WTC11 (cell line): ENCODE measurements around the gene APOBR. TPM values are rescaled to one million over a fixed set of nuclear protein-coding genes. Genes with fewer than 3 reads are reported as not detected.

ENCODE experiments used
- ATAC-seq: fragments of 200-7000 bp; cut with Tn5 transposase; 2 replicates; pipeline ENCODE4 v1.10.0; 2021; ENCODE audit warnings: mild to moderate bottlenecking, moderate library complexity
- CTCF ChIA-PET: fragments of 300-600 bp; sonication (Branson Sonifier 250); formaldehyde crosslinking; loops from one replicate; lab custom pipeline; 2021; ENCODE audit warnings: antibody characterized with exemption; lab: Charles Lee
- POLR2A ChIA-PET: fragments of 350-600 bp; sonication (Branson Sonifier 250); formaldehyde crosslinking; loops from one replicate; lab custom pipeline; 2021; ENCODE audit warnings: antibody characterized with exemption; lab: Charles Lee
- DNase-seq: peaks from one replicate; pipeline ENCODE4 v3.0.0; 2021; ENCODE audit warnings: low spot score
- H3K27ac Mint-ChIP-seq: 2 replicates; pipeline ENCODE4 v1.8.0; 2021; ENCODE audit warnings: mixed read lengths
- H3K27me3 Mint-ChIP-seq: 2 replicates; pipeline ENCODE4 v1.8.0; 2021; ENCODE audit warnings: low read depth, mild to moderate bottlenecking, moderate library complexity, mixed read lengths
- H3K36me3 Mint-ChIP-seq: 2 replicates; pipeline ENCODE4 v1.8.0; 2021; ENCODE audit warnings: mixed read lengths
- H3K4me1 Mint-ChIP-seq: 2 replicates; pipeline ENCODE4 v1.8.0; 2022; ENCODE audit warnings: mixed read lengths
- H3K4me3 Mint-ChIP-seq: 2 replicates; pipeline ENCODE4 v1.8.0; 2021; ENCODE audit warnings: mild to moderate bottlenecking, moderate library complexity, mixed read lengths
- H3K9me3 Mint-ChIP-seq: 2 replicates; pipeline ENCODE4 v1.8.0; 2021; ENCODE audit warnings: mixed read lengths
- CTCF ChIP-seq: fragments of 200-600 bp; IDR thresholded peaks from 2 replicates; pipeline ENCODE4 v1.8.0; 2022; ENCODE audit warnings: antibody characterized with exemption
- ESRRA ChIP-seq: sonication (generic); formaldehyde crosslinking; IDR thresholded peaks from 2 replicates; pipeline ENCODE4 v1.8.1; 2022; ENCODE audit warnings: mild to moderate bottlenecking, missing genetic modification reagents, borderline replicate concordance
- IRF1 ChIP-seq: sonication (generic); formaldehyde crosslinking; IDR thresholded peaks from 2 replicates; pipeline ENCODE4 v1.8.0; 2023; ENCODE audit warnings: missing genetic modification reagents
- JUN ChIP-seq: sonication (generic); formaldehyde crosslinking; IDR thresholded peaks from 2 replicates; pipeline ENCODE4 v1.8.0; 2023; ENCODE audit warnings: mild to moderate bottlenecking, missing genetic modification reagents
- MLX ChIP-seq: sonication (generic); formaldehyde crosslinking; IDR thresholded peaks from 2 replicates; pipeline ENCODE4 v1.8.1; 2023; ENCODE audit warnings: mild to moderate bottlenecking, missing genetic modification reagents, moderate library complexity
- NFYB ChIP-seq: sonication (generic); formaldehyde crosslinking; conservative IDR thresholded peaks from 2 replicates; pipeline ENCODE4 v1.8.0; 2022; ENCODE audit warnings: low read depth, missing genetic modification reagents
- NR3C1 ChIP-seq: sonication (generic); formaldehyde crosslinking; conservative IDR thresholded peaks from 2 replicates; pipeline ENCODE4 v1.8.1; 2023; ENCODE audit warnings: low read depth, mild to moderate bottlenecking, missing genetic modification reagents
- SMAD3 ChIP-seq: sonication (generic); formaldehyde crosslinking; IDR thresholded peaks from 2 replicates; pipeline ENCODE4 v1.8.0; 2022; ENCODE audit warnings: missing genetic modification reagents, mild to moderate bottlenecking, borderline replicate concordance
- SP1 ChIP-seq: sonication (generic); formaldehyde crosslinking; conservative IDR thresholded peaks from 2 replicates; pipeline ENCODE4 v1.8.1; 2022; ENCODE audit warnings: missing genetic modification reagents
- STAT6 ChIP-seq: sonication (generic); formaldehyde crosslinking; conservative IDR thresholded peaks from 2 replicates; pipeline ENCODE4 v1.8.1; 2023; ENCODE audit warnings: mild to moderate bottlenecking, low read depth, missing genetic modification reagents, moderate library complexity
- TP53 ChIP-seq: sonication (generic); formaldehyde crosslinking; IDR thresholded peaks from 2 replicates; pipeline ENCODE4 v1.8.1; 2023; ENCODE audit warnings: mild to moderate bottlenecking, missing genetic modification reagents
- ZNF121 ChIP-seq: sonication (generic); formaldehyde crosslinking; IDR thresholded peaks from 2 replicates; pipeline ENCODE4 v1.8.0; 2023; ENCODE audit warnings: missing genetic modification reagents
- ZNF219 ChIP-seq: sonication (generic); formaldehyde crosslinking; IDR thresholded peaks from 2 replicates; pipeline ENCODE4 v1.8.0; 2023; ENCODE audit warnings: missing genetic modification reagents, mild to moderate bottlenecking, borderline replicate concordance
- ZNF396 ChIP-seq: fragments of 250-450 bp; sonication (Bioruptor Pico); IDR thresholded peaks from 2 replicates; pipeline ENCODE4 v1.8.0; 2021; ENCODE audit warnings: mild to moderate bottlenecking, moderate library complexity, borderline replicate concordance
- total RNA-seq: library from RNA; stranded (reverse); gene quantifications from 3 replicates; pipeline ENCODE4 v1.2.3, GENCODE V29; 2021
- TF ChIP-seq, protein P1 (sequence below): fragments of 250-450 bp; sonication (Bioruptor Pico); IDR thresholded peaks from 2 replicates; pipeline ENCODE4 v1.9.0; 2021; ENCODE audit warnings: mild to moderate bottlenecking
- TF ChIP-seq, protein P2 (sequence below): sonication (generic); formaldehyde crosslinking; IDR thresholded peaks from 2 replicates; pipeline ENCODE4 v1.8.1; 2022; ENCODE audit warnings: low read depth, missing genetic modification reagents, borderline replicate concordance

APOBR gene
- total RNA-seq, 1 experiment from 2014 or later: not detected

DNA sequence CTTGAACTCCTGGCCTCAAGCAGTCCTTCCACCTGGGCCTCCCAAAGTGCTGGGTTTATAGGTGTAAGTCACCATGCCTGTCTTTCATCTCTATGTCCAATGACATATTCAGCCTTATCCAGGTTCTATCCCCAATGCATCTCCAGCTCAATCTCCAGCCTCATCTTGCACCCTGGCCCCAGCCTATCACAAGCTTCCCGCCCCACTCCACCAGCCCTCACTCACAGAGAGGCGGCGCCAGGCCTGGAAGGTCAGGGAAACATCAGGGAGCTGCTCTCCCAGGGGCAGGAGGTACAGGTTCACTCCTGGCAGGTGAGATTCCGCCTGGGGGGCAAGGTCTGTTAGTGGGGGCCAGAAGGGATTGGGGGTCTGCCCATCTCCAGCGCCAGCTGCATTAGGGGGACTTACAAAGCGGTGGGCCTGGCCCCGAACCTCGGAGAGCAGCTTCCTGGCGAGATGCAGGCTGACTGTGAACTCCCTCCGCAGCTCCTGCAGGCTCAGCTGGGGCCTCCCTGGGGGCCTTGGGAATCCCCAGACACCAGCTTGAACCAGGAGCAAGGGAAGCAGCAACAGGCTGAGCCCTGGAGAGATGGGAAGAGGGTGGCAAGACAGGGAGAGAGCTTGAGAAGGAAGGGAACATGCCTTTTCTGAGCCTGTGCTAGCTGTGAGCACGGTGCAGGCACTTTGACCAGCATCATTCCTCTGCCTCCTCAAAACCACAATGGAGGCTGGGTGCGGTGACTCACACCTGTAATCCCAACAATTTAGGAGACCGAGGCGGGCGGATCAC, 9.2 kb downstream of the APOBR start:
- H3K36me3 Mint-ChIP-seq: no peaks in the 10 kb centered on the region
- POLR2A ChIA-PET: interaction anchor here (0.6 kb wide), 1 partner anchor 51 kb away, joined by 3 read pairs; the partner anchor contains the start of gene SGF29
- DNase-seq (no peak), ATAC-seq (no peak)
- CTCF ChIA-PET: interaction anchor here (0.6 to 0.9 kb wide), 3 partner anchors 9 to 23 kb away, joined by 3 read pairs; no protein-coding TSS in a partner anchor
- H3K4me1 Mint-ChIP-seq: no peaks in the 10 kb centered on the region
- H3K27ac Mint-ChIP-seq: no peak overlapping the region
- peaks cover 5% of the 10 kb centered on the region for H3K27me3 Mint-ChIP-seq
- TF ChIP-seq, protein P1, sequence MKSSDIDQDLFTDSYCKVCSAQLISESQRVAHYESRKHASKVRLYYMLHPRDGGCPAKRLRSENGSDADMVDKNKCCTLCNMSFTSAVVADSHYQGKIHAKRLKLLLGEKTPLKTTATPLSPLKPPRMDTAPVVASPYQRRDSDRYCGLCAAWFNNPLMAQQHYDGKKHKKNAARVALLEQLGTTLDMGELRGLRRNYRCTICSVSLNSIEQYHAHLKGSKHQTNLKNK (CRISPR knock-in tag): no peak
- TF ChIP-seq TP53 (CRISPR knock-in tag): no peak
- no peak for TF ChIP-seq CTCF
- no peak for TF ChIP-seq ZNF219 (CRISPR knock-in tag)
- no peak for TF ChIP-seq SP1 (CRISPR knock-in tag)
- no peak for TF ChIP-seq JUN (CRISPR knock-in tag)
- TF ChIP-seq MLX (CRISPR knock-in tag): no peak
- no peak for TF ChIP-seq SMAD3 (CRISPR knock-in tag)
- TF ChIP-seq, protein P2, sequence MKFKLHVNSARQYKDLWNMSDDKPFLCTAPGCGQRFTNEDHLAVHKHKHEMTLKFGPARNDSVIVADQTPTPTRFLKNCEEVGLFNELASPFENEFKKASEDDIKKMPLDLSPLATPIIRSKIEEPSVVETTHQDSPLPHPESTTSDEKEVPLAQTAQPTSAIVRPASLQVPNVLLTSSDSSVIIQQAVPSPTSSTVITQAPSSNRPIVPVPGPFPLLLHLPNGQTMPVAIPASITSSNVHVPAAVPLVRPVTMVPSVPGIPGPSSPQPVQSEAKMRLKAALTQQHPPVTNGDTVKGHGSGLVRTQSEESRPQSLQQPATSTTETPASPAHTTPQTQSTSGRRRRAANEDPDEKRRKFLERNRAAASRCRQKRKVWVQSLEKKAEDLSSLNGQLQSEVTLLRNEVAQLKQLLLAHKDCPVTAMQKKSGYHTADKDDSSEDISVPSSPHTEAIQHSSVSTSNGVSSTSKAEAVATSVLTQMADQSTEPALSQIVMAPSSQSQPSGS: no peak
- no peak for TF ChIP-seq STAT6 (CRISPR knock-in tag)
- H3K9me3 Mint-ChIP-seq: no peaks in the 10 kb centered on the region
- no peak overlapping the region for H3K4me3 Mint-ChIP-seq

DNA sequence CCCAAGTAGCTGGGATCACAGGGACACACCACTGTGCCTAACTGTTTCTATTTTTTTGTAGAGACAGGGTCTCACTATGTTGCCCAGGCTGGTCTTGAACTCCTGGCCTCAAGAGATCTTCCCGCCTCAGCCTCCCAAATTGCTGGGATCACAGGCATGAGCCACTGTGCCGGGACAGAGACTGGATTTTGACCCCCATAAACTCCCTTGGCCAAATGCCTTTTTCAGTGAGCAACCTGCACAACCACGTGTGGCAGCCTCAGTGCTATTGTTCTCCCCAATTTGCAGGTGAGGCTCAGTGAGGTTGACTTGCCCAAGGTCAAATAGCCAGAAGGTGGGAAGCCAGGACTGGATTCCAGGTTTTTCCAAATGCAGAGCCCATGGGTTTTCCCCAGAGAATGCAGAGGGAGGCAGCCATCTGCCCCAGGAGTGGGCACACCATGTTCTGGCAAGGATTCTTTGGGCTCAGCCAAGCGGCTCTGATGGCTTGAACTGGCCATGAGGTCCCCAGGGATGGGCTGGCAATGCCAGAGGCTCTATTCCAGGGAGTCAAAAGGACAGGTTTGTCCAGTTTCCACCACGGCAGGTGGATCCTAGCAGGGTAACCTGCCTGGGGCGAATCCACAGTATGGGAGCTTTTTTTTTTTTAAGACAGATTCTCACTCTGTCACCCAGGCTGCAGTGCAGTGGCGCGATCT, 10.4 kb downstream of the APOBR start:
- Mint-ChIP-seq H3K36me3 (no peaks in the 10 kb centered on the region), H3K4me3 (no peak overlapping the region), H3K4me1 (no peaks in the 10 kb centered on the region), H3K27me3 (peaks cover 5% of the 10 kb centered on the region), H3K27ac (no peak overlapping the region), H3K9me3 (no peaks in the 10 kb centered on the region)
- CTCF ChIA-PET: interaction anchor here (0.6 kb wide), 1 partner anchor 8 kb away, joined by 3 read pairs; no protein-coding TSS in a partner anchor
- ATAC-seq: no peak
- no peak for TF ChIP-seq IRF1 (CRISPR knock-in tag)
- TF ChIP-seq ZNF121 (CRISPR knock-in tag): 0 out of 2 replicates have a peak, but pooled peaks have one; percentile 19
- no peak for TF ChIP-seq ZNF396
- TF ChIP-seq, protein P1 (CRISPR knock-in tag): no peak
- no peak for TF ChIP-seq NR3C1 (CRISPR knock-in tag)
- no peak for TF ChIP-seq ESRRA (CRISPR knock-in tag)
- TF ChIP-seq NFYB (CRISPR knock-in tag): no peak
- no peak for DNase-seq
- POLR2A ChIA-PET: no interaction called here
